ENCODE results near the gene ZCCHC14. TPM values are rescaled to one million over a fixed set of nuclear protein-coding genes. Genes with fewer than 3 reads are reported as not detected.

The ZCCHC14 gene
- total and polyA plus RNA-seq, 10 of the 15 experiments (the other 5 are each of a cell fraction or from before 2014, with no cell fraction given): 0.02 to 0.26 (median 0.05) TPM; not detected in 3

DNA sequence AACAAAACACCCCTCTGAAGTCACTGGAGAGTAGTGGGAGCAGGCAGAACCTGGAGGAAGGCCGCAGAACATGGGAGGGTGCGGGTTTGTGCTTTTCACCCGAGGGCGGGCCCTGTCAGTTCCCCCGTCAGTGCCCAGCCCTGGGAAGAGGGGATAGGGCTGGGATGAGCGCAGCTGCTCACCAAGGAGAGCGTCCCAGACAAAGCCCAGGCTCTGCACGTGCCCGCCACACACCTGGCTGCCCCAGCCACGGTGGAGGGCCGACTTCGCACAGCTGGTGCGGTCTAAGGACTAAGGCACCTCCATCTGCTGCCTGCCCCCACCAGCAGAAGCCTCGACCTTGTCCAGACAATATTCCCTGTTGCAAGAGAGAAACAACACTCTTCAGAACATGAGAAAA is 39.5 kb downstream of the ZCCHC14 start:
- intact Hi-C loops (cut with micrococcal nuclease; ENCODE audit: unreplicated experiment): no loop called here
- RAD21 ChIA-PET (ENCODE audit: unreplicated experiment): no interaction called here
- FAIRE-seq (no peak), DNase-seq (ENCODE audit: low read depth, low spot score) (no peak), ATAC-seq (no peak)
- POLR2A ChIA-PET: no interaction called here
- SMC1A ChIA-PET (ENCODE audit: uncharacterized antibody, unreplicated experiment): no interaction called here
- Histone ChIP-seq H3K27me3 (replicated peaks in 1 of 2; ENCODE audit: control insufficient read depth in 2 of 2, insufficient read depth in 2 of 2, low read length in 1 of 2) (no peaks in the 10 kb centered on the region), H3K27ac (ENCODE audit: control insufficient read depth, insufficient read depth) (no peak overlapping the region), H3K79me2 (ENCODE audit: control insufficient read depth, insufficient read depth, low read length) (no peaks in the 10 kb centered on the region), H3K4me2 (ENCODE audit: control insufficient read depth, insufficient read depth) (no peak overlapping the region), H3K4me3 (no peak overlapping the region), H3K36me3 (ENCODE audit: control insufficient read depth in 2 of 2, insufficient read depth in 2 of 2, low read length in 1 of 2) (no peaks in the 10 kb centered on the region), H2AFZ (ENCODE audit: control insufficient read depth, low read depth, low read length) (no peak overlapping the region), H3K4me1 (ENCODE audit: control insufficient read depth, insufficient read depth, low read length) (no peaks in the 10 kb centered on the region), H3K9me3 (replicated peaks; ENCODE audit: control insufficient read depth, insufficient read depth, low read length) (no peaks in the 10 kb centered on the region), H4K20me1 (ENCODE audit: control insufficient read depth, insufficient read depth) (no peaks in the 10 kb centered on the region), H3K9ac (ENCODE audit: control insufficient read depth, insufficient read depth, low read length) (no peak overlapping the region)
- WGBS (ENCODE audit: insufficient coverage, insufficient replicate concordance, low lambda C conversion rate, missing lambda C conversion rate): 38% methylated on average over 14 of the region's 14 CpGs
- CTCF ChIA-PET: no interaction called here
- no TSS peak for BruUV-seq (replicated peaks)
- in situ Hi-C loops (cut with MboI): no loop called here
- TF ChIP-seq NR2C2 (IDR thresholded peaks at IDR 0.05; ENCODE audit: borderline replicate concordance, control insufficient read depth, insufficient read length, low read depth) (no peak), NFXL1 (IDR thresholded peaks at IDR 0.05; ENCODE audit: borderline replicate concordance) (no peak), TCF3 (IDR thresholded peaks at IDR 0.05; ENCODE audit: borderline replicate concordance, insufficient read depth, low read depth, low read length) (no peak), SMAD1 (IDR thresholded peaks at IDR 0.05; ENCODE audit: low read depth, partially characterized antibody) (no peak), TCF7 (IDR thresholded peaks at IDR 0.05; ENCODE audit: borderline replicate concordance) (no peak), TAF1 (IDR thresholded peaks at IDR 0.05; ENCODE audit: borderline replicate concordance, low read depth, low read length) (no peak), CEBPB (IDR thresholded peaks at IDR 0.05; ENCODE audit: borderline replicate concordance in 1 of 2, low read depth in 2 of 2, low read length in 2 of 2) (no peak), ZNF274 (IDR thresholded peaks at IDR 0.05; ENCODE audit: insufficient read depth, insufficient read length) (no peak), ZNF622 (IDR thresholded peaks at IDR 0.05) (no peak), YBX1 (IDR thresholded peaks at IDR 0.05) (no peak), ASH2L (IDR thresholded peaks at IDR 0.05; ENCODE audit: borderline replicate concordance, low read depth) (no peak), BMI1 (IDR thresholded peaks at IDR 0.05; ENCODE audit: borderline replicate concordance) (no peak)
- TF ChIP-seq, protein P1, sequence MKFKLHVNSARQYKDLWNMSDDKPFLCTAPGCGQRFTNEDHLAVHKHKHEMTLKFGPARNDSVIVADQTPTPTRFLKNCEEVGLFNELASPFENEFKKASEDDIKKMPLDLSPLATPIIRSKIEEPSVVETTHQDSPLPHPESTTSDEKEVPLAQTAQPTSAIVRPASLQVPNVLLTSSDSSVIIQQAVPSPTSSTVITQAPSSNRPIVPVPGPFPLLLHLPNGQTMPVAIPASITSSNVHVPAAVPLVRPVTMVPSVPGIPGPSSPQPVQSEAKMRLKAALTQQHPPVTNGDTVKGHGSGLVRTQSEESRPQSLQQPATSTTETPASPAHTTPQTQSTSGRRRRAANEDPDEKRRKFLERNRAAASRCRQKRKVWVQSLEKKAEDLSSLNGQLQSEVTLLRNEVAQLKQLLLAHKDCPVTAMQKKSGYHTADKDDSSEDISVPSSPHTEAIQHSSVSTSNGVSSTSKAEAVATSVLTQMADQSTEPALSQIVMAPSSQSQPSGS (IDR thresholded peaks at IDR 0.05; ENCODE audit: low read length): no peak
- TF ChIP-seq, protein P2, sequence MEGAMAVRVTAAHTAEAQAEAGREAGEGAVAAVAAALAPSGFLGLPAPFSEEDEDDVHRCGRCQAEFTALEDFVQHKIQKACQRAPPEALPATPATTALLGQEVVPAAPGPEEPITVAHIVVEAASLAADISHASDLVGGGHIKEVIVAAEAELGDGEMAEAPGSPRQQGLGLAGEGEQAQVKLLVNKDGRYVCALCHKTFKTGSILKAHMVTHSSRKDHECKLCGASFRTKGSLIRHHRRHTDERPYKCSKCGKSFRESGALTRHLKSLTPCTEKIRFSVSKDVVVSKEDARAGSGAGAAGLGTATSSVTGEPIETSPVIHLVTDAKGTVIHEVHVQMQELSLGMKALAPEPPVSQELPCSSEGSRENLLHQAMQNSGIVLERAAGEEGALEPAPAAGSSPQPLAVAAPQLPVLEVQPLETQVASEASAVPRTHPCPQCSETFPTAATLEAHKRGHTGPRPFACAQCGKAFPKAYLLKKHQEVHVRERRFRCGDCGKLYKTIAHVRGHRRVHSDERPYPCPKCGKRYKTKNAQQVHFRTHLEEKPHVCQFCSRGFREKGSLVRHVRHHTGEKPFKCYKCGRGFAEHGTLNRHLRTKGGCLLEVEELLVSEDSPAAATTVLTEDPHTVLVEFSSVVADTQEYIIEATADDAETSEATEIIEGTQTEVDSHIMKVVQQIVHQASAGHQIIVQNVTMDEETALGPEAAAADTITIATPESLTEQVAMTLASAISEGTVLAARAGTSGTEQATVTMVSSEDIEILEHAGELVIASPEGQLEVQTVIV (IDR thresholded peaks at IDR 0.05; ENCODE audit: borderline replicate concordance, partially characterized antibody): no peak
